Progenitor cell of endocrine pancreas (in vitro differentiated cells): Measurements from ENCODE around the gene ANKS1B. TPM values are rescaled to one million over a fixed set of nuclear protein-coding genes. Genes with fewer than 3 reads are reported as not detected.
"Not testable (repeated sequence)": the region's sequence is repeated elsewhere in the genome, so short reads cannot be mapped to it uniquely, and the experiment has no call there.

Source experiments
- DNase-seq: peaks from one replicate; pipeline ENCODE4 v3.0.0; 2021; ENCODE audit warnings: low spot score; ENCODE audit not compliant: unreplicated experiment
- H3K27ac Mint-ChIP-seq: 2 replicates; pipeline ENCODE4 v1.8.0; 2021; ENCODE audit warnings: mild to moderate bottlenecking, moderate library complexity, mixed read lengths
- H3K27me3 Mint-ChIP-seq: 2 replicates; pipeline ENCODE4 v1.8.0; 2021; ENCODE audit warnings: mixed read lengths
- H3K36me3 Mint-ChIP-seq: 2 replicates; pipeline ENCODE4 v1.8.0; 2022; ENCODE audit warnings: mixed read lengths; ENCODE audit not compliant: insufficient read depth
- H3K4me1 Mint-ChIP-seq: 2 replicates; pipeline ENCODE4 v1.8.0; 2021; ENCODE audit warnings: low read depth, mixed read lengths
- H3K4me3 Mint-ChIP-seq: 2 replicates; pipeline ENCODE4 v1.8.0; 2021; ENCODE audit warnings: low read depth, mild to moderate bottlenecking, moderate library complexity, mixed read lengths
- H3K9me3 Mint-ChIP-seq: 2 replicates; pipeline ENCODE4 v1.8.0; 2021; ENCODE audit warnings: low read depth, mixed read lengths
- CTCF ChIP-seq: fragments of 200-600 bp; sonication (generic); IDR thresholded peaks from one replicate; pipeline ENCODE4 v1.5.0; 2021; ENCODE audit warnings: antibody characterized with exemption, mild to moderate bottlenecking; ENCODE audit not compliant: unreplicated experiment
- total RNA-seq: library from RNA; stranded (reverse); gene quantifications from 2 replicates; pipeline ENCODE4 v1.2.1, GENCODE V29; 2021

Gene ANKS1B
- total RNA-seq, 1 donor from 2014 or later, result 10.1 TPM

GRCh38 chr12:99339663-99340062, 645.1 kb downstream of the ANKS1B start:
- H3K27me3 Mint-ChIP-seq, result no peaks in the 10 kb centered on the region
- no peaks in the 10 kb centered on the region for H3K36me3 Mint-ChIP-seq
- H3K27ac Mint-ChIP-seq, result no peak overlapping the region
- peaks cover 6% of the 10 kb centered on the region for H3K9me3 Mint-ChIP-seq
- no peak for TF ChIP-seq CTCF
- no peak for DNase-seq
- H3K4me1 Mint-ChIP-seq, result peaks cover 9% of the 10 kb centered on the region
- H3K4me3 Mint-ChIP-seq, result no peak overlapping the region

- no peak overlapping the region for H3K27ac Mint-ChIP-seq
- DNase-seq, result no peak
- H3K36me3 Mint-ChIP-seq, result no peaks in the 10 kb centered on the region
- H3K4me3 Mint-ChIP-seq, result no peak overlapping the region
- H3K4me1 Mint-ChIP-seq, result peaks cover 1% of the 10 kb centered on the region
- H3K27me3 Mint-ChIP-seq, result no peaks in the 10 kb centered on the region
- no peak for TF ChIP-seq CTCF
- peaks cover 9% of the 10 kb centered on the region for H3K9me3 Mint-ChIP-seq
These were observed 650.3 kb downstream of the ANKS1B start for GRCh38 chr12:99334285-99335056.

- H3K9me3 Mint-ChIP-seq, result peaks cover 16% of the 10 kb centered on the region
- peaks cover 1% of the 10 kb centered on the region for H3K4me1 Mint-ChIP-seq
- H3K27me3 Mint-ChIP-seq, result no peaks in the 10 kb centered on the region
- no peak for DNase-seq
- no peak overlapping the region for H3K4me3 Mint-ChIP-seq
- H3K27ac Mint-ChIP-seq, result no peak overlapping the region
- no peak for TF ChIP-seq CTCF
- H3K36me3 Mint-ChIP-seq, result no peaks in the 10 kb centered on the region
These were observed 651.7 kb downstream of the ANKS1B start for GRCh38 chr12:99332936-99333591.

GRCh38 chr12:99330216-99330615, 654.5 kb downstream of the ANKS1B start:
- TF ChIP-seq CTCF, result no peak
- H3K27ac Mint-ChIP-seq, result no peak overlapping the region
- H3K27me3 Mint-ChIP-seq, result no peaks in the 10 kb centered on the region
- H3K4me1 Mint-ChIP-seq, result peaks cover 1% of the 10 kb centered on the region
- no peaks in the 10 kb centered on the region for H3K36me3 Mint-ChIP-seq
- no peak overlapping the region for H3K4me3 Mint-ChIP-seq
- DNase-seq, result no peak
- H3K9me3 Mint-ChIP-seq, result peaks cover 11% of the 10 kb centered on the region

GRCh38 chr12:99321210-99321609, 663.5 kb downstream of the ANKS1B start:
- H3K27ac Mint-ChIP-seq, H3K4me1 Mint-ChIP-seq, H3K36me3 Mint-ChIP-seq, DNase-seq, H3K27me3 Mint-ChIP-seq, H3K4me3 Mint-ChIP-seq: not testable (repeated sequence)
- H3K9me3 Mint-ChIP-seq, result peaks cover 36% of the 10 kb centered on the region
